Body of pancreas (tissue), 4 donors: ENCODE results near the gene PDZD4. TPM values are rescaled to one million over a fixed set of nuclear protein-coding genes. Genes with fewer than 3 reads are reported as not detected.

Source experiments
- ATAC-seq: fragments of 150-250 bp; one replicate; pipeline ENCODE4 v1.9.1; 2016
- DNase-seq, 4 donors: peaks; one replicate each; pipeline ENCODE4 v3.0.0-alpha.2; 2019
- H3K27ac ChIP-seq, 4 donors: fragments of 200-600 bp; sonication (generic); 1 replicate in 3 of 4; 2 replicates in 1 of 4; pipeline versions ENCODE4 v1.5.1 to v1.6.1; 2016 to 2019; ENCODE audit warnings: mild to moderate bottlenecking in 1 of 4, mixed read lengths in 1 of 4, moderate library complexity in 1 of 4
- H3K27me3 ChIP-seq, 2 donors: fragments of 200-600 bp; sonication (generic); one replicate each; pipeline ENCODE4 v1.6.0; 2016; ENCODE audit warnings: mild to moderate bottlenecking in 1 of 2
- H3K36me3 ChIP-seq, 2 donors: fragments of 200-600 bp; sonication (generic); replicated peaks in 1 of 2; 2 replicates each; pipeline ENCODE4 v1.5.1; 2016; ENCODE audit warnings: low read depth in 2 of 2; ENCODE audit not compliant: insufficient read depth in 1 of 2
- H3K4me1 ChIP-seq: fragments of 200-600 bp; sonication (generic); one replicate; pipeline ENCODE4 v1.6.0; 2016
- H3K4me3 ChIP-seq, 2 donors: fragments of 200-600 bp; sonication (generic); 1 replicate in 1 of 2; 2 replicates in 1 of 2; pipeline ENCODE4 v1.5.1; 2016 to 2019
- H3K9me3 ChIP-seq, 3 donors: fragments of 200-600 bp; sonication (generic); 1 replicate in 2 of 3; 2 replicates in 1 of 3; pipeline ENCODE4 v1.5.1; 2016
- CTCF ChIP-seq, 7 experiments: fragments of 450-650 bp in 4 of 7; fragments of 200-600 bp in 3 of 7; sonication (generic) in 3 of 7; IDR thresholded peaks; one replicate each; pipeline ENCODE4 v1.5.1; 2016 to 2019; ENCODE audit warnings: antibody characterized with exemption in 7 of 7
- POLR2A ChIP-seq, 3 donors: fragments of 450-650 bp; IDR thresholded peaks; one replicate each; pipeline ENCODE4 v1.6.1; 2016; ENCODE audit warnings: antibody characterized with exemption in 3 of 3, mild to moderate bottlenecking in 2 of 3
- WGBS, 2 donors: methylation state at CpG; one replicate each; pipeline ENCODE4 v1.1.5; 2017; 5-methylcytosine and 5-hydroxymethylcytosine counted together
- intact Hi-C: fragments of 100-400 bp; cut with DNase I; formaldehyde crosslinking; loops from one replicate; pipeline ENCODE4 v1.15.1; 2023
- total RNA-seq, 2 donors: library from RNA; depleted of rRNA; stranded (reverse); fragments of >200 nt; gene quantifications; one replicate each; pipeline ENCODE4 v1.1.0, GENCODE V29; 2016

Gene PDZD4
- total RNA-seq, 2 donors from 2014 or later, result 1.6 to 2.6 TPM

- Histone ChIP-seq H3K4me3 (no peak overlapping the region), H3K27me3 (no peaks in the 10 kb centered on the region), H3K36me3 (no peaks in the 10 kb centered on the region), H3K9me3 (no peaks in the 10 kb centered on the region), H3K27ac (no peak overlapping the region), H3K4me1 (peaks cover 12% of the 10 kb centered on the region)
- no peak for DNase-seq
- no peak for ATAC-seq
- TF ChIP-seq POLR2A (IDR thresholded peaks at IDR 0.05) (no peak), CTCF (IDR thresholded peaks at IDR 0.05) (no peak)
- WGBS, 2 donors, result 85 to 100% methylated on average over 1 to 9 of the region's 9 CpGs
- intact Hi-C loops, result no loop called here
Measured at GRCh38 chrX:153827903-153828302, 2.4 kb downstream of the PDZD4 start.

- no peaks in the 10 kb centered on the region for H3K27me3 ChIP-seq
- no peak for TF ChIP-seq POLR2A (IDR thresholded peaks at IDR 0.05)
- TF ChIP-seq CTCF (IDR thresholded peaks at IDR 0.05), result no peak
- no peak for ATAC-seq
- peaks cover 12% of the 10 kb centered on the region for H3K4me1 ChIP-seq
- no peak overlapping the region for H3K27ac ChIP-seq
- H3K36me3 ChIP-seq, result no peaks in the 10 kb centered on the region
- 73 to 80% methylated on average over 3 of the region's 3 CpGs for WGBS, 2 donors
- no peak for DNase-seq
- H3K4me3 ChIP-seq, result no peak overlapping the region
- H3K9me3 ChIP-seq, result no peaks in the 10 kb centered on the region
- intact Hi-C loops, result no loop called here
Measured at GRCh38 chrX:153827016-153827415, 3.3 kb downstream of the PDZD4 start.

GRCh38 chrX:153825042-153825441 is 5.3 kb downstream of the PDZD4 start:
- no peaks in the 10 kb centered on the region for H3K9me3 ChIP-seq
- H3K4me1 ChIP-seq, result peaks cover 9% of the 10 kb centered on the region
- H3K27me3 ChIP-seq, result no peaks in the 10 kb centered on the region
- H3K36me3 ChIP-seq, result no peaks in the 10 kb centered on the region
- 40 to 59% methylated on average over 1 to 7 of the region's 8 CpGs for WGBS, 2 donors
- H3K27ac ChIP-seq, result no peak overlapping the region
- ATAC-seq (no peak), DNase-seq (no peak)
- intact Hi-C loops, result no loop called here
- TF ChIP-seq POLR2A (IDR thresholded peaks at IDR 0.05) (no peak), CTCF (IDR thresholded peaks at IDR 0.05) (no peak)
- H3K4me3 ChIP-seq, result no peak overlapping the region

- no peak for ATAC-seq
- intact Hi-C loops, result no loop called here
- Histone ChIP-seq H3K4me1 (peaks cover 6% of the 10 kb centered on the region), H3K27ac (no peak overlapping the region), H3K9me3 (no peaks in the 10 kb centered on the region), H3K27me3 (no peaks in the 10 kb centered on the region), H3K4me3 (no peak overlapping the region), H3K36me3 (no peaks in the 10 kb centered on the region)
- no peak for TF ChIP-seq CTCF (IDR thresholded peaks at IDR 0.05)
- no peak for DNase-seq
- 80 to 85% methylated on average over 1 to 7 of the region's 10 CpGs for WGBS, 2 donors
Measured at GRCh38 chrX:153824348-153824747, 6.0 kb downstream of the PDZD4 start.

GRCh38 chrX:153821066-153821465 is 9.3 kb downstream of the PDZD4 start:
- intact Hi-C loops, result no loop called here
- no peak for DNase-seq
- H3K4me3 ChIP-seq, result no peak overlapping the region
- no peaks in the 10 kb centered on the region for H3K9me3 ChIP-seq
- H3K36me3 ChIP-seq, result no peaks in the 10 kb centered on the region
- peaks cover 9% of the 10 kb centered on the region for H3K4me1 ChIP-seq
- H3K27me3 ChIP-seq, result no peaks in the 10 kb centered on the region
- ATAC-seq, result no peak
- TF ChIP-seq CTCF (IDR thresholded peaks at IDR 0.05) (no peak), POLR2A (IDR thresholded peaks at IDR 0.05) (no peak)
- H3K27ac ChIP-seq, result no peak overlapping the region
- WGBS, 2 donors, result 78 to 82% methylated on average over 6 to 7 of the region's 9 CpGs
